Activated T-cell treated with anti-CD3 and anti-CD28 coated beads for 4 hours (primary cell): ENCODE data around the gene KCNQ1.

ENCODE experiments used
- DNase-seq: peaks from one replicate; pipeline ENCODE4 v3.0.0-alpha.2; 2020

KCNQ1 gene

DNA sequence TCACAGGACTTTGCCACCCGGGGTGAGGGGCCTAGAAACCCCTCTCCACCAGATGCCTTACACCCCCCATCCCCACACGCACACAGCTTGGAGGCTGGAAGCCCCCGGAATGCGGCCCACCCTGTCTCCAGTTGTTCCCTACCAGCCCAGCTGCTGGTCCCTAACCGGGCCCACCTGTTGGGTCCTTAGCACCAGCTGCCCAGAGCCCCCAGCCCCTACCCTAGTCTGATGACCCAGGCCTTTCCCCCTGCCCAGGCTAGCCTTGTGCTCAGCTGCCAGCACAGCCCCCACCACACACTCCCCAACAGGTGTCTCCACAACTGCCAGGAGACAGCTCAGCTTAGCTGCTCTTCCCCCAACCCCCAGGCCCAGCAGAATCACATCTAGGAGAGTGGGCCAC is 373.7 kb downstream of the KCNQ1 start:
- DNase-seq, result no peak

- DNase-seq, result no peak
Measured at GRCh38 chr11:2819316-2819715, 374.5 kb downstream of the KCNQ1 start.

DNA sequence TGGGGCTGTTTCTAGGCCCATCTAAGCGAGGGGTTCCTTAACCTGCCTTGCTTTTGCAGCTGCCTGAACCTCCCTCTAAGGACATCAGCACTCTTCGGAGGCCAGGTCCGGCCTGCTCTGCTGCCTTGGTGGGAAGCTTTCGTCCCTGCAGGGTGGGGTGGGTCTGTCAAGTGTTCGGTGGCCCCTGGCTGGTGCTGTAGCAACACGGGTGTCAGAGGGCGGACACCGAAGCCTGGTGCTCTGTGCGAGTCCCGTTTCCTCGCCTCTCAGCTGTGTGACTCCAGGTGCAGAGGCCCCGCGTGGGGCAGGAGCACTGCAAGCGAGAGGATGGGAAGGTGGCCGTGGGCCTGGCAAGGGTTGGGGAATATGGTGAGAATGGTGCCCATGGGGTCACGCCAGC is 376.2 kb downstream of the KCNQ1 start:
- DNase-seq, result no peak

- DNase-seq, result no peak
Measured at GRCh38 chr11:2821891-2822290, 377.1 kb downstream of the KCNQ1 start.

DNA sequence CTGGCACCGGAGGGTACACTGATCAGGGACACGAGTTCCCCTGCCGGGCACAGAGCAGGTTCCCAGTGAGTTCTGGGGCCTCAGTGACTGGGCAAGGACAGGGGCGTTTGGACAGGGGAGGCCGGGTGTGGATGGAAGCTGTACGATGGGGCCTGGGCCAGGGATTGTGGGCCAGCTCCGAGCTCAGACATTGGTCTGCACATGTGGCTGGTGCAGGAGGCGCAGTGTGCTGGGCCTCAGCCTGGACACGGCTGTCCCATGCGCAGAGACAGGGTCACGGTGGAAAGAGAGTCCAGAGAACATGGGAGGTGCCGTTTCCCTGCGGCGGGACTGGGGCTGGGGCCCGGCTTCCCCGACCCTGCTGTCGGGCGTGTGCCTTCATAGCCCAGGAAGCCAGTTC is 380.0 kb downstream of the KCNQ1 start:
- no peak for DNase-seq

- DNase-seq, result no peak
Measured at GRCh38 chr11:2825261-2825888, 380.6 kb downstream of the KCNQ1 start.

DNA sequence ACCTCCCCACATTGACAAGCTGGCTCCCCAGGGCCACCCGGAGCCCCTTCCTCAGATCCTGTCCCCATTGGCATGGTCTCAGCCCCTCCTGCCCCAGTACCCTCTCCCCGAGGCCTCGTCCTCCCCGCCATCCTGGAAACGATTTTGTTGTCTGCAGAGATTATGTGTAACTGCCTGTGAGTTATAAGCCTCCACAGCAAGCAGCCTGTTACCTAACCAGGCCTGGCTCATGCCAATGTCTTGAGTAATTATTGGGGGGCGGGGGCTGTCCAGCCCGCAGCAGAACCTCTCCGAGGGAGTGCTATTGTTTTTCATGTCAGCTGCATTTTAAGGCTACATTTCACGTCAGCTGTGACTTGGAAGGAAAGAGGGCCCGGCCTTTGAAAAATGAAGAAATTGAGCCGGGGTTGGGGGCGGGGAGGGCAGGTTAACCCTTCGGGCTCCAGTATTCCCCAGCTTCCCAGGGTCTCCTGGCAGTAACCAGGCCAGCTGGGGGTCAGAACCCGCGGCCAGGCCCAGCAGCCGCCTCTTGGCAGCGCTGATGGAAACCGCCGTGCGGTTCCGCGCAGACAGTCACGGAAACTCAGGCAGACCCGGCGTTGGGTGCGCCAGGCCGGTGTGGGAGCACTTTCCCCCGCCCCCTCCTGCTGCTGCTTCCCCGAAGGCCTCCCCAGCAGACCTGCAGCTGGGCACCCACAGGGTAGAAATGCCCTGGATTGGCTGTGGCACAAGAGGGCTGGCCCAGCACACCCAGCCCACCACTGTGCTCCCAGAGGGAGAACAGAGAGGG is 381.3 kb downstream of the KCNQ1 start:
- no peak for DNase-seq

- no peak for DNase-seq
Measured at GRCh38 chr11:2826679-2827056, 381.9 kb downstream of the KCNQ1 start.

GRCh38 chr11:2827256-2827655 is 382.4 kb downstream of the KCNQ1 start:
- no peak for DNase-seq

DNA sequence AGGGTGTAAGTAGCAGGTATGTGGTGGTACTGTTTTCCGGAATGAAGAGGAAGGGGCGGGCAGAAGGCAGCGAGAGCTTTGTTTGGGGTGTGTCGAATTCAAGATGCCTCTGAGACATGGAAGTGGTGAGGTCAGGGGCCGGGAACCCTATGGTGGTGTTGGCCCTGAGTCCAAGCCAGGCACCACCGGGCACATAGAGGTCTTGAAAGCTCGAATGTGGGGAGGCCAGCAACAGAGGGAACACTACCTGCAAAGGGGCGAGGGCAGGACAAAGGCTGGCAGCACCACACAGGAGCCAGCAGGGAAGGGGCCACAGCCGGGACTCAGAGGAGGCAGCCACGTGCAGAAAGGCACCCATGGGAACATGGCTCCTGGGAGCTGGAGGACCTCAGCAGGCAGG is 383.0 kb downstream of the KCNQ1 start:
- no peak for DNase-seq

GRCh38 chr11:2828585-2829330 is 383.9 kb downstream of the KCNQ1 start:
- DNase-seq, result no peak

DNA sequence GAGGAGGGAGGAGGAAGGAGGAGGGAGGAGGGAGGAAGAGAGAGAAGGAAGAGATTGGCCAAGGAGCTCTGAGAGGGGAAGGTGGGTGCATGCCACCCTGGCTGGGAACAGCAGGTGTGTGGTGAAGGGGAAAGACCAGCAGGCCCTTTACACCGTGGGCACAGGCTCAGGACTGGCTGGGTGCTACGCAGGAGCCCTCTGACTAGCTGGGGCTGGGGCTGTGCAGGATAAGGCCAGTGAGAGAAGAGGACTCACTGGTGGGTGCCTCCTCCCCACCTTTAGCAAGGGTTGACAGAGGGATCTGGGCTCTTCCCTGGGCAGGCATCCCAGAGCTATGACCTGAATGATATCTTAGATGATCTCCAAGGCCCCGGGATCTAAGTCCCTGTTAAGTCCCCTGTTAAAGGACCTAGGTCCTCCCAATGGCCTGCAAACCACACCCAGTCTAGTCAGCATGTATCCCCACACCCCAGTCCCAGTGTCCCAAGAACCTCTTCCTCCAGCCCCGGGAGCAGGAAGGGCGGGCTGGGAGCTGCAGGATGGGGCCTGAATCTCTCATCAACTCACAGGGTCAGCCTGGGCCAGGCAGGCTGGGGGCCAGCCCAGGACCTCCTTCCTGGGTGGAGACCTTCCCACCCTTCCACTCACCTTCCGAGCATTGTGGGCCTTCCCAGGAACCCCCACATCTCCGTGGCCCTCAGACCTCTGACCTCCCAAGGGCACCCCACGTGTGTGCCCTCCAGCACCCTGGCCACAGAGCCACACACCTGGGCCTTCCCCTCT is 385.4 kb downstream of the KCNQ1 start:
- DNase-seq, result no peak

DNA sequence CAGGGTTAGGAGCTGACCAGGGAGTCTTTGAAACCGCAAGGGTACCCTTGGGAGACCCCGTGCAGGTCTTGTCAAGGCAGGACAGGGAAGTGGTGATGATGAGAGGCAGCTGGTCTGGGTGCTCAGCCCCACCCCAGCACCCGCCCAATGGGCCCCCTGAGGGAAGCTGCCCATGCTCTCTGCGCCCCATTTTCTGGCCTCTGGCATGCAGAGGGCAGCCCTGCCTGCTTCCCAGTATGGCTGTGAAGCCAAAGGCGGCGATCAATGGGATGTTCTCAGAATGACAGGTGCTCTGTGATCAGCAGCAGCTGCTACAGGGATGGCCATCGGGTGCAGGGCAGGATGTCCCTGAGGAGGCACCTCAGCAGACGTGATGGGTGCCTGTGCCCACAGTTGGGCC is 386.1 kb downstream of the KCNQ1 start:
- DNase-seq, result no peak

DNA sequence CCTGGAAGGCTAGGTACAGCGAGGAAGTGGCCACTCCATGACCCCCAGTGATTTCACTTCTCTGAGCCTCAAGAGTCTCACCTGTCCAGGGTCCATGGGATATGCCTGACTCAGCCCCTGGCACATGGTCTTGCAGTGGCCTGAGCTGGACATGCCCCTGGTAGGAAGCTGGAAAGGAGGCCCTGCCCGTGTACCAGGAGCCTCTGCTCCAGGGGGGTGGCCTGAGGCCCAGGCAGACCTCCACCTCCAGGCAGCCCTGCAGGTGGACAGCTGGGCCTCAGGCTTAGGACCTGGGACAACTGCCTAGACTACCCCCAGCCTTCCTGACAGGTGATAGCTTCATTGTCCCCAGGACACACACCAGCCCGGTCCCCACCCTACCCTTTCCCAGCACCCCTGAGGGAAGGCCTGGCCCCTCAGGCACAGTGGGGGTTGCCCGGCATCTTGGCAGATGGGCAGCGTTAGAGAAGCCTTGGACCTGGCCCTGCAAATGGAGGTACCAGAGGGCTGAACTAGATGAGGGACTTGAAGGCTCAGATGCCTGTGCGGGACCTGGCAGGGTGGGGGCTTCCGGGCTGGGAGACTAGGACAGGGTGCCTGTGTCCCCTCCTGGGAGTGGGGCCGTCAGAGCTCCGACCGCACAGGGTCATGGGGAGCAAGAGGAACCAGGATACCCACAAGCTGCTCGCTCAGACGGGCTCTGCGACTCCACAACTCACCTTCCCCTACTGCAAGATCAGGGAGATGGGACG is 387.1 kb downstream of the KCNQ1 start:
- no peak for DNase-seq

GRCh38 chr11:2832533-2833020 is 387.8 kb downstream of the KCNQ1 start:
- no peak for DNase-seq

DNA sequence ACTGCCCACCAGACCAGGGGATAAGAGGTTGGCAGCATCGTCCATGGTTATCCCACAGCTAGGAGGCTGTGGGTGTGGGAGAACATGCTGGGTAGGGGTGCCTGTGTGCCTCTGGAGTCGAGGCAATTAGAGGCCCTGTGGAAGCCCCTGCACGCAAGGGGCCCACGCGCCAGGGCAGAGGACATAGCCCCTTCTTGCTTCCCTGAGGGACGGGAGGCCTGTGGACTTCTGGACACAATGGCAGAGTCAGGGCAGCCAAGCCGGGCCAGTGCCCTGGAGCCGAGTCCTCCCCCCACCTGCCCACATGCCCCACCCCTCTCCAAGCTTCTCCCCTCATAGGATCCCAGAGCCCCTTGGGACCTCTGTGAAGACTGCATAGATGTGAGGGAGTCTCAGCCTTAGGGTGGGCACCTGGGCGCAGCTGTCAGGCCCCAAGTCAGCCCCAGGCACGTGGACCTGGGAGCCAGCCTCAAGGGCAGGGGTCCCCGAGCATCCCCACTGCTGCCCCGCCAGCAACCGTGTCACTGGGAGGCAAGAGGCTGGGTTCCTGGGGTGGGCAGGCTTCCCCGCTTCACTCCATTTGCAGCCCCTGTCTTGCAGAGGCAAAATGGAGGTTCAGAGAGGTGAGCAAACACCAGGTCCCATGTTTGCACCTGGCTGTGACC is 388.4 kb downstream of the KCNQ1 start:
- no peak for DNase-seq

- DNase-seq, result no peak
Measured at GRCh38 chr11:2833716-2834502, 389.1 kb downstream of the KCNQ1 start.

DNA sequence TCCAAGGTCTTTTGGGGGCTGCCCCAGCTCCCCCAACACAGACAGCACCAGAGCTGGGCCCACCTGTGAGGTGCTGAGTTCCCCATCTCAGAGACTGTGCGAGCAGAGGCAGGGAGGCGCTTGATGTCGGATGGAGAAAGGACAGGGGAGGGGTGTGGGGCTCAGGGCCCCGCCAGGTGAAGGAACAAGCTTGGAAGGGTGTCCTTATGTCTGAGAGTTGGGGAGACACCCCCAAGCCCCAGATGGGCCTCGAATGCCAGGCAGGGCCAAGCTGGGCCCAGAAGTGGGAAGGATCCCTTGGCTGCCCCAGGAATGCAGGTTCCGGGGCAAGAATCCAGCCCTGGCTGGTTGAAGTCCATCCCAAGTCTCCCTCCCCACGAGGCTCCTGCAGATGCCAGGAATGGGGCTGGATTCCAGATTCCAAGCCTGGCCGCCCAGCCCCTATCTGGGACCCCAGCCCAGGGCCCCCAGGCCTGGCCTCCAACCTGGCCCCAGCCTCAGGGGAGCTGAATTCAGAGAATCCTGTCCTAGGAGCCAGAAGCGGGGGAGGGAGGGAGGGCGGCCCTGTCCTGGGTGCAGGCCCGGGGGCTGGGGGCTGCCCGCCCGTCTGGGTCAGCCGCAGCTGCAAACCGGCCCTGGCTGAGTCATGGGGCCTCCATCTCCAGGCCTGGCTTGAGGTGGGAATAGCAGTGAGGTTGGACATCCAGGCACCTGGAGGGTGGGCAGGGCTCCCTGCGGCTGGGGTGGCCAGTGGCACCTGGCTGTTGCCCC is 389.9 kb downstream of the KCNQ1 start:
- DNase-seq, result no peak

DNA sequence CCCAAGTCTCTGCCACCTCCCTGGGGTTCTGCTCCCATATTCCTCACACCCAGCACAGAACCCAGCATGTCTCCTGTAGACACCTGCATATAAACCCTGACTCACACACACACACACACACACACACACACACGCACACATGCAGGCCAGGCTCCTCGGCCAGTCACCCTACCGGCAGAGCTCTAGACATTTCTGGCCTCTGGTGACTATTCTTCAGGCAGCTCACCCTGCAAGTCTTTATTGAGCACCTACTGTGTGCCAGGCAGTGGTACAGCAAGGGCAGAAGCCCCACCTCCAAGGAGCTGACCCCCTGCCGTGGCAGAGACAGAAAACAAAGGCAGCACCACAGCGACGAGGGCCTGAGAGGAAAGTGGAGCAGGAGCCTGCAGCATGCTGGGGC is 390.5 kb downstream of the KCNQ1 start:
- DNase-seq, result no peak

DNA sequence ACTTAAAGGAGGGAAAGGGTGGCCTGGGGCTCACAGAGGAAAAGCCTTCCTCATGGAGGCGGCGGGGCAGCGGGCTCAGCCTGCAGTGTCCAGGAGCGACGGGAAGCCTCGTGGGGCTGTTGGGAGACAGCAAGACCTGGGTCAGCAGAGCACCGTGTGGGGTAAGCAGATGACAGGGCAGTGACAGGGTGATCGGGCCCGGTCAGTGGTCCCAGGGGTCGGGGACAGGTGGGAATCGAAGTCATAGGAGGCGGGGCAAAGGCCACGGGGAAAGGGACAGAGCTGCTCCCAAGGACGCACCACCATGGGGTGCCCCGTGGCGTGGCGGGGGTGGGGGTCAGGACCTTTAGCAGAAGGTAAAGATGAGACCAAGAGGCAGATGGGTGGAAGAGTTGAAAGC is 390.9 kb downstream of the KCNQ1 start:
- DNase-seq, result no peak
